Measurements from ENCODE around the gene LRRC47.

The LRRC47 gene

GRCh38 chr1:3828391-3828790 is 32.1 kb upstream of the LRRC47 start:
- no peaks in the 10 kb centered on the region for H3K27me3 ChIP-seq (ENCODE audit: control insufficient read depth, low read length)
- no peak overlapping the region for H3K4me3 ChIP-seq (ENCODE audit: low read length)
- no peaks in the 10 kb centered on the region for H3F3A ChIP-seq (ENCODE audit: control insufficient read depth, insufficient read depth)
- H3K9me3 ChIP-seq (ENCODE audit: control insufficient read depth, insufficient read depth, low read length): no peaks in the 10 kb centered on the region
- TF ChIP-seq EZH2phosphoT487 (IDR thresholded peaks at IDR 0.05; ENCODE audit: borderline replicate concordance, low read length): no peak
- TF ChIP-seq CTCF (IDR thresholded peaks at IDR 0.05; ENCODE audit: low read depth, low read length, poor library complexity, severe bottlenecking): no peak
- no peaks in the 10 kb centered on the region for H3K79me2 ChIP-seq (ENCODE audit: control insufficient read depth, low read length)
- H3K9me2 ChIP-seq (replicated peaks; ENCODE audit: control insufficient read depth, low read length): no peaks in the 10 kb centered on the region
- no peak overlapping the region for H3K4me2 ChIP-seq (ENCODE audit: low read length)
- no peaks in the 10 kb centered on the region for H3K4me1 ChIP-seq (ENCODE audit: control insufficient read depth, low read length)
- no peak overlapping the region for H3K27ac ChIP-seq (ENCODE audit: low read depth, low read length)
- peaks cover 70% of the 10 kb centered on the region for H3K36me3 ChIP-seq (ENCODE audit: control insufficient read depth, low read length)
- no peaks in the 10 kb centered on the region for H4K20me1 ChIP-seq (ENCODE audit: control insufficient read depth, insufficient read depth, low read depth, low read length)

GRCh38 chr1:3827813-3828307 is 31.6 kb upstream of the LRRC47 start:
- peaks cover 74% of the 10 kb centered on the region for H3K36me3 ChIP-seq (ENCODE audit: control insufficient read depth, low read length)
- no peak for TF ChIP-seq EZH2phosphoT487 (IDR thresholded peaks at IDR 0.05; ENCODE audit: borderline replicate concordance, low read length)
- TF ChIP-seq CTCF (IDR thresholded peaks at IDR 0.05; ENCODE audit: low read depth, low read length, poor library complexity, severe bottlenecking): no peak
- no peak overlapping the region for H3K27ac ChIP-seq (ENCODE audit: low read depth, low read length)
- no peaks in the 10 kb centered on the region for H3K79me2 ChIP-seq (ENCODE audit: control insufficient read depth, low read length)
- no peak overlapping the region for H3K4me3 ChIP-seq (ENCODE audit: low read length)
- H3F3A ChIP-seq (ENCODE audit: control insufficient read depth, insufficient read depth): no peaks in the 10 kb centered on the region
- H3K9me3 ChIP-seq (ENCODE audit: control insufficient read depth, insufficient read depth, low read length): no peaks in the 10 kb centered on the region
- H3K4me1 ChIP-seq (ENCODE audit: control insufficient read depth, low read length): no peaks in the 10 kb centered on the region
- no peak overlapping the region for H3K4me2 ChIP-seq (ENCODE audit: low read length)
- H4K20me1 ChIP-seq (ENCODE audit: control insufficient read depth, insufficient read depth, low read depth, low read length): no peaks in the 10 kb centered on the region
- H3K9me2 ChIP-seq (replicated peaks; ENCODE audit: control insufficient read depth, low read length): no peaks in the 10 kb centered on the region
- H3K27me3 ChIP-seq (ENCODE audit: control insufficient read depth, low read length): no peaks in the 10 kb centered on the region

- Histone ChIP-seq H3K9me3 (ENCODE audit: control insufficient read depth, insufficient read depth, low read length) (no peaks in the 10 kb centered on the region), H4K20me1 (ENCODE audit: control insufficient read depth, insufficient read depth, low read depth, low read length) (no peaks in the 10 kb centered on the region), H3K27me3 (ENCODE audit: control insufficient read depth, low read length) (no peaks in the 10 kb centered on the region), H3K4me2 (ENCODE audit: low read length) (no peak overlapping the region), H3K27ac (ENCODE audit: low read depth, low read length) (no peak overlapping the region), H3K4me3 (ENCODE audit: low read length) (no peak overlapping the region), H3F3A (ENCODE audit: control insufficient read depth, insufficient read depth) (no peaks in the 10 kb centered on the region), H3K36me3 (ENCODE audit: control insufficient read depth, low read length) (peaks cover 76% of the 10 kb centered on the region), H3K4me1 (ENCODE audit: control insufficient read depth, low read length) (no peaks in the 10 kb centered on the region), H3K79me2 (ENCODE audit: control insufficient read depth, low read length) (no peaks in the 10 kb centered on the region), H3K9me2 (replicated peaks; ENCODE audit: control insufficient read depth, low read length) (no peaks in the 10 kb centered on the region)
- TF ChIP-seq CTCF (IDR thresholded peaks at IDR 0.05; ENCODE audit: low read depth, low read length, poor library complexity, severe bottlenecking): no peak
- no peak for TF ChIP-seq EZH2phosphoT487 (IDR thresholded peaks at IDR 0.05; ENCODE audit: borderline replicate concordance, low read length)
These were observed 29.1 kb upstream of the LRRC47 start for GRCh38 chr1:3825356-3825755.

Data from DOHH2 (cell line).